Spleen (tissue), 11 donors: ENCODE results near the gene PAK1. TPM values are rescaled to one million over a fixed set of nuclear protein-coding genes. Genes with fewer than 3 reads are reported as not detected.

Experiments
- DNase-seq: peaks from one replicate; pipeline ENCODE4 v3.0.0-alpha.2; 2020
- H3K27ac ChIP-seq, 8 donors: fragments of 200-600 bp; sonication (generic) in 7 of 8; 1 replicate in 4 of 8; 2 replicates in 4 of 8; pipeline versions ENCODE4 v1.5.0 to v1.8.0; 2016 to 2021; ENCODE audit warnings: inconsistent platforms in 4 of 8, mild to moderate bottlenecking in 4 of 8, moderate library complexity in 1 of 8
- H3K27me3 ChIP-seq, 7 donors: fragments of 200-600 bp; sonication (generic) in 6 of 7; replicated peaks in 1 of 7; 1 replicate in 4 of 7; 2 replicates in 3 of 7; pipeline versions ENCODE4 v1.5.0 to v1.8.0; 2016 to 2021; ENCODE audit warnings: inconsistent platforms in 3 of 7, mild to moderate bottlenecking in 1 of 7
- H3K36me3 ChIP-seq, 6 donors: fragments of 200-600 bp; sonication (generic) in 5 of 6; 1 replicate in 4 of 6; 2 replicates in 2 of 6; pipeline versions ENCODE4 v1.5.0 to v1.8.0; 2016 to 2021; ENCODE audit warnings: inconsistent platforms in 2 of 6
- H3K4me1 ChIP-seq, 6 donors: fragments of 200-600 bp; sonication (generic) in 5 of 6; 1 replicate in 3 of 6; 2 replicates in 3 of 6; pipeline versions ENCODE4 v1.5.0 to v1.8.0; 2016 to 2021; ENCODE audit warnings: inconsistent platforms in 3 of 6
- H3K4me3 ChIP-seq, 8 donors: fragments of 200-600 bp; sonication (generic) in 7 of 8; 1 replicate in 4 of 8; 2 replicates in 4 of 8; pipeline versions ENCODE4 v1.5.0 to v1.8.0; 2016 to 2021; ENCODE audit warnings: inconsistent platforms in 4 of 8, mild to moderate bottlenecking in 4 of 8, moderate library complexity in 2 of 8
- H3K9me3 ChIP-seq, 8 donors: fragments of 200-600 bp; sonication (generic) in 7 of 8; 1 replicate in 4 of 8; 2 replicates in 4 of 8; pipeline versions ENCODE4 v1.5.0 to v1.8.0; 2016 to 2021; ENCODE audit warnings: inconsistent platforms in 4 of 8
- POLR2A ChIP-seq, 3 donors: fragments of 450-650 bp; IDR thresholded peaks; one replicate each; pipeline ENCODE4 v1.5.1; 2017; ENCODE audit warnings: antibody characterized with exemption in 3 of 3, mild to moderate bottlenecking in 1 of 3
- POLR2AphosphoS5 ChIP-seq, 3 donors: sonication (generic); formaldehyde crosslinking; IDR thresholded peaks; one replicate each; pipeline ENCODE4 v1.5.1; 2017; ENCODE audit warnings: antibody characterized with exemption in 3 of 3
- WGBS, 5 donors: extraction: QIAGEN DNeasy Blood & Tissue Kit in 3 of 5; methylation state at CpG; one replicate each; pipeline versions ENCODE4 v1.1.5 to v1.1.7; 2013 to 2018; 5-methylcytosine and 5-hydroxymethylcytosine counted together
- intact Hi-C: fragments of 100-400 bp; cut with DNase I; formaldehyde crosslinking; loops from one replicate; pipeline ENCODE4 v1.15.0; 2023; ENCODE audit warnings: low total_unique reads
- polyA plus RNA-seq, 3 donors: library from polyadenylated mRNA; stranded (reverse); fragments of 200-250 nt; gene quantifications; one replicate each; pipeline ENCODE4 v1.2.1, GENCODE V29; 2013
- total RNA-seq, 7 donors: library from RNA; depleted of rRNA in 3 of 7; stranded (reverse); fragments of >200 nt in 3 of 7; fragmentation: NEBNext Ultra II Directional in 4 of 7; extraction: Animal tissue kit (Norgen Biotek cat#: 25700) in 4 of 7; gene quantifications; one replicate each; pipeline versions ENCODE4 v1.1.0 to v1.2.1, GENCODE V29; 2016 to 2021
- TF ChIP-seq, protein P1 (sequence below), 11 experiments: fragments of 200-600 bp in 7 of 11; fragments of 450-650 bp in 4 of 11; sonication (generic) in 4 of 11; IDR thresholded peaks in 8 of 11; conservative IDR thresholded peaks in 3 of 11; 1 replicate in 7 of 11; 2 replicates in 4 of 11; pipeline versions ENCODE4 v1.4.0 to v1.8.0; 2016 to 2021; ENCODE audit warnings: antibody characterized with exemption in 11 of 11, inconsistent platforms in 4 of 11, mild to moderate bottlenecking in 1 of 11
- donor health status: healthy with polysubstance abuse.
- donor health status: DM: no; HTN: no; CAD: no; lungs with moderate emphysema.
- donor health status: DM: no; HTN: no; CAD: no.
- donor health status: Bipolar disorder and iron deficiency.
- donor health status: healthy.
- donor health status: DM: no; HTN: no; CAD: no.
- donor health status: DM: yes; HTN: yes; CAD: no.

PAK1 gene
- total and polyA plus RNA-seq, 10 donors, result 9.3 to 76.5 (median 37.5) TPM

DNA sequence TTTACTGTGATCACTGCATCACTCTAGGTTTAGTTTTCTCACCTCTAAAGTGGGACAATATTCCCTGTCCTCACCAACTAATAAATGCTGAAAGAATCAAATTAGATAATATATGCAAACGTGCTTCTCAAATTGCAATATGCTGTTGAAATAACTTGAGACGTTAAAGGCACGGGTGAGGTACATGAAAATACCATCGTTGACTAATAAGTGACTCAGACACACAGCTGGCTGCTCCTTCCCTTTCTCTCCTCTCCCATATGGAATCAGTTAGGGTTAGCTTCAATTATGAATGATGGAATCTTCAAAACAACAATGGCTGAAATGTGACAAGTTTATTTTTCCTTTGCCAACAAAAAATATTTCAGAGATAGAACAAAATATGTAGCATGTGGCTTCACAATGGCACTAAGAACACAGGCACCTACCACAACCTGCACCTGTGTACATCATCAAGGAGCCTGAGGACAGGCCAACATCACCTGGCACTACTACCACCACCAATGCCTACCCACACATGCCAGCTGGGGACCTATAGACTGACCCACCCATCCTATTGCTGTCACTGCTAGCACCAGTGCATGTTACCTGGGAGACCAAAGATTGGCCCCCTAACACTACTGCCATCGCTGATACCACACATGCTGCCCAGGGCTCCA is 186.2 kb downstream of the PAK1 start:
- Histone ChIP-seq H3K27ac (no peak overlapping the region), H3K4me1 (no peaks in the 10 kb centered on the region), H3K4me3 (no peak overlapping the region), H3K36me3 (no peaks in the 10 kb centered on the region), H3K9me3 (no peaks in the 10 kb centered on the region), H3K27me3 (no peaks in the 10 kb centered on the region)
- TF ChIP-seq POLR2AphosphoS5 (IDR thresholded peaks at IDR 0.05) (no peak), POLR2A (IDR thresholded peaks at IDR 0.05) (no peak)
- TF ChIP-seq, protein P1, sequence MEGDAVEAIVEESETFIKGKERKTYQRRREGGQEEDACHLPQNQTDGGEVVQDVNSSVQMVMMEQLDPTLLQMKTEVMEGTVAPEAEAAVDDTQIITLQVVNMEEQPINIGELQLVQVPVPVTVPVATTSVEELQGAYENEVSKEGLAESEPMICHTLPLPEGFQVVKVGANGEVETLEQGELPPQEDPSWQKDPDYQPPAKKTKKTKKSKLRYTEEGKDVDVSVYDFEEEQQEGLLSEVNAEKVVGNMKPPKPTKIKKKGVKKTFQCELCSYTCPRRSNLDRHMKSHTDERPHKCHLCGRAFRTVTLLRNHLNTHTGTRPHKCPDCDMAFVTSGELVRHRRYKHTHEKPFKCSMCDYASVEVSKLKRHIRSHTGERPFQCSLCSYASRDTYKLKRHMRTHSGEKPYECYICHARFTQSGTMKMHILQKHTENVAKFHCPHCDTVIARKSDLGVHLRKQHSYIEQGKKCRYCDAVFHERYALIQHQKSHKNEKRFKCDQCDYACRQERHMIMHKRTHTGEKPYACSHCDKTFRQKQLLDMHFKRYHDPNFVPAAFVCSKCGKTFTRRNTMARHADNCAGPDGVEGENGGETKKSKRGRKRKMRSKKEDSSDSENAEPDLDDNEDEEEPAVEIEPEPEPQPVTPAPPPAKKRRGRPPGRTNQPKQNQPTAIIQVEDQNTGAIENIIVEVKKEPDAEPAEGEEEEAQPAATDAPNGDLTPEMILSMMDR (IDR thresholded peaks at IDR 0.05 in 8 of 11, conservative IDR thresholded peaks at IDR 0.05 in 3 of 11), result no peak
- no peak for DNase-seq
- 85 to 90% (median 86%) methylated on average over 4 to 5 of the region's 5 CpGs for whole genome bisulfite sequencing, 5 donors
- intact Hi-C loops, result no loop called here

DNA sequence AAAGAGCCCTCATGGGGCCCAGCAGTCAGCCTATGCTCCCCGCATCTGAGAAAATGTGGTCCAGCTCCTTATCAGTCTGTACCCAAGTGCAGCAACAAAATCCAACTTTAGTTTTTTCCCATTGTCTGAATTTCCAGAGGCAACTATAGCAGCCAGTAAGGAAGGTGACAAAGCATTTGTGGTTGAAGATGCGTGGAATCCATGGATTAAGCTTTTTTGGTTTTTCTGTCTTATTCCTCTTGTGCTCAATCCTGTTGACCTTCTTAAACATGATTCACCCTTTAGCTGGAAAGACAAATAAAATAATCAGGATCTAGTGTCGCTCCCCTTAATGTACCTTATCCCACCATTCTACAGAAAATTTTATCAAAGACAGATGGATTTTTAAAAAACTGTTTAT is 186.8 kb downstream of the PAK1 start:
- WGBS, 5 donors, result 91 to 96% (median 95%) methylated on average over 3 of the region's 3 CpGs
- Histone ChIP-seq H3K27ac (no peak overlapping the region), H3K4me3 (no peak overlapping the region), H3K27me3 (no peaks in the 10 kb centered on the region), H3K9me3 (no peaks in the 10 kb centered on the region), H3K36me3 (no peaks in the 10 kb centered on the region), H3K4me1 (no peaks in the 10 kb centered on the region)
- TF ChIP-seq POLR2AphosphoS5 (IDR thresholded peaks at IDR 0.05) (no peak), POLR2A (IDR thresholded peaks at IDR 0.05) (no peak)
- TF ChIP-seq, protein P1 (IDR thresholded peaks at IDR 0.05 in 8 of 11, conservative IDR thresholded peaks at IDR 0.05 in 3 of 11), result no peak
- intact Hi-C loops, result no loop called here
- DNase-seq, result no peak

DNA sequence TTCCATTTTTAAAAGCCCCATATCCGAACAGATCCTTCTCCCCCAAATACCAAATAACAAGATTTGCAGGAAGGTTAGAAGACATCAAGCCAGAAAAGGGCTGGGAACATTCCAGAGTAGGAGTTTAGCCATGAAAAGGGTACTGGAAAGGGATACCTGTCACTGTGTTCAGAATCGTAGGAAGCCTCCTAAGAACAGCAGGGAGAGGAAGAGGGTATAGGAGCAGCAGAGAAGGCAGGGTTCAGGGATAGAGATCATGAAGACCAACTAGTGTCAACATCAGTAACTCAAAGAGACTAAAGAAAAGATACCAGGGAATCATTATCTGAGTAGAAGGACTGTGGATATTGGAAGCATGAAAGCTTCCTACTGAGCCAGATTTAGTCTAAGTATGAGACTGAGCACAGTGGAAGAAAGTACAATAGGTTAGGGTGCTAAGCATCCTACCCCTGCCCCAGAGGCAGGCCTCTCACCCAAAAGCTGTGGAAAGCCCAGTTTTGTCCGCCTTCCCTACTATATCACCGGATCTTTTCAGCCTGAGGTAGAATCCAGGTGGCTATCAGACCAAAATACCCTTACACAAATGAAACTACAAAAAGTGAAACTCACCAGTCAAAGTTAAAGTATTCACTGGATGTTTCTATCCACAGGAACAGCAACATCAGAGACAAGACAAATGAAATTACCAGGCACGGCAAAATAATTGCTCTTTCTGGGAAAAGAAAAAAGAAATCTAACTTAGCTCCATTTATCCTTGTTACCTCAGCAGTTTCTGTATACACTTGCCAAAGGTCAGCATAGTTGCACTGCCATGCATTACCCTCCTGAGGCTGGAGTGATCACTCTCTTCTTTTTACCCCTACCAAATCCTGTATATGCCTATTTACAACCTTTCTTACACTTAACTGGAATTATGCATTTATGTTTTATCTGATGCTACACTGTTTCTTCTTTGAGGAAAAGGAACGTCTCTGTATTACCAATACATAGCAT is 189.1 kb downstream of the PAK1 start:
- Histone ChIP-seq H3K27me3 (no peaks in the 10 kb centered on the region), H3K9me3 (peaks cover 0 to 8% (median 0%) of the 10 kb centered on the region in 8 donors), H3K36me3 (no peaks in the 10 kb centered on the region), H3K27ac (no peak overlapping the region), H3K4me1 (no peaks in the 10 kb centered on the region), H3K4me3 (no peak overlapping the region)
- DNase-seq, result no peak
- 84 to 88% (median 86%) methylated on average over 6 of the region's 6 CpGs for WGBS, 5 donors
- TF ChIP-seq POLR2A (IDR thresholded peaks at IDR 0.05) (no peak), POLR2AphosphoS5 (IDR thresholded peaks at IDR 0.05) (no peak)
- TF ChIP-seq, protein P1 (IDR thresholded peaks at IDR 0.05 in 8 of 11, conservative IDR thresholded peaks at IDR 0.05 in 3 of 11), result no peak
- intact Hi-C loops, result no loop called here

DNA sequence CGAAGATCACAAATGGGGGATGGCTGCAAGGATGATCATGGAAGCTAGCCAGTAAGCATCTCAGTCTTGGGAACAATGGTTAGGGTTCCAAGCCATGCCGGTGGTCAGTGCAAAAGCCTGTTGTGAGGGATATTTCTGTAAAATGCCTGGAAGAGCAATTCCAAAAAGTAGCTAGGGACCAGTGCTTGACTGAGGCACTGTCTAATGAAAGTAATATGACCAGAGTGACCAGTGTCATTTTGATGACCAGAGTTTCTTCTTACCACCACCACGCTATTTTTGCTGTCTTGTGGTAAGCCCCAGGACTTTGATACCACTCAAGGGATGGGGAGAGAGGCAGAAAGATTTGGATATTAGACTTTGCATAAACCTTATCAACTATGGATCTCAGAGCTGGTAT is 190.8 kb downstream of the PAK1 start:
- DNase-seq, result no peak
- H3K27me3 ChIP-seq, result no peaks in the 10 kb centered on the region
- no peak overlapping the region for H3K27ac ChIP-seq
- intact Hi-C loops, result no loop called here
- no peaks in the 10 kb centered on the region for H3K4me1 ChIP-seq
- H3K9me3 ChIP-seq, result peaks cover 0 to 8% (median 0%) of the 10 kb centered on the region in 8 donors
- TF ChIP-seq, protein P1 (IDR thresholded peaks at IDR 0.05 in 8 of 11, conservative IDR thresholded peaks at IDR 0.05 in 3 of 11), result no peak
- TF ChIP-seq POLR2A (IDR thresholded peaks at IDR 0.05) (no peak), POLR2AphosphoS5 (IDR thresholded peaks at IDR 0.05) (no peak)
- no peaks in the 10 kb centered on the region for H3K36me3 ChIP-seq
- 48 to 77% (median 71%) methylated on average over 3 of the region's 3 CpGs for WGBS, 5 donors
- no peak overlapping the region for H3K4me3 ChIP-seq
